Epithelial cell of esophagus (primary cell): ENCODE results near the gene TCIRG1.

ENCODE experiments used
- DNase-seq: peaks from one replicate; pipeline ENCODE4 v3.0.0; 2010; ENCODE audit warnings: low read depth
- H3K4me3 ChIP-seq: 2 replicates; pipeline ENCODE4 v1.5.1; 2011; ENCODE audit warnings: mild to moderate bottlenecking, low read length, control low read depth
- TF ChIP-seq, protein P1 (sequence below): IDR thresholded peaks from 2 replicates; pipeline ENCODE4 v1.5.1; 2011; ENCODE audit warnings: low read depth, mild to moderate bottlenecking, low read length, control low read depth, inconsistent platforms; ENCODE audit not compliant: insufficient read depth; ENCODE audit errors: missing control alignments

TCIRG1 gene

GRCh38 chr11:68048681-68049508 is 10.1 kb downstream of the TCIRG1 start:
- TF ChIP-seq, protein P1, sequence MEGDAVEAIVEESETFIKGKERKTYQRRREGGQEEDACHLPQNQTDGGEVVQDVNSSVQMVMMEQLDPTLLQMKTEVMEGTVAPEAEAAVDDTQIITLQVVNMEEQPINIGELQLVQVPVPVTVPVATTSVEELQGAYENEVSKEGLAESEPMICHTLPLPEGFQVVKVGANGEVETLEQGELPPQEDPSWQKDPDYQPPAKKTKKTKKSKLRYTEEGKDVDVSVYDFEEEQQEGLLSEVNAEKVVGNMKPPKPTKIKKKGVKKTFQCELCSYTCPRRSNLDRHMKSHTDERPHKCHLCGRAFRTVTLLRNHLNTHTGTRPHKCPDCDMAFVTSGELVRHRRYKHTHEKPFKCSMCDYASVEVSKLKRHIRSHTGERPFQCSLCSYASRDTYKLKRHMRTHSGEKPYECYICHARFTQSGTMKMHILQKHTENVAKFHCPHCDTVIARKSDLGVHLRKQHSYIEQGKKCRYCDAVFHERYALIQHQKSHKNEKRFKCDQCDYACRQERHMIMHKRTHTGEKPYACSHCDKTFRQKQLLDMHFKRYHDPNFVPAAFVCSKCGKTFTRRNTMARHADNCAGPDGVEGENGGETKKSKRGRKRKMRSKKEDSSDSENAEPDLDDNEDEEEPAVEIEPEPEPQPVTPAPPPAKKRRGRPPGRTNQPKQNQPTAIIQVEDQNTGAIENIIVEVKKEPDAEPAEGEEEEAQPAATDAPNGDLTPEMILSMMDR: no peak
- no peak overlapping the region for H3K4me3 ChIP-seq
- DNase-seq: no peak

DNA sequence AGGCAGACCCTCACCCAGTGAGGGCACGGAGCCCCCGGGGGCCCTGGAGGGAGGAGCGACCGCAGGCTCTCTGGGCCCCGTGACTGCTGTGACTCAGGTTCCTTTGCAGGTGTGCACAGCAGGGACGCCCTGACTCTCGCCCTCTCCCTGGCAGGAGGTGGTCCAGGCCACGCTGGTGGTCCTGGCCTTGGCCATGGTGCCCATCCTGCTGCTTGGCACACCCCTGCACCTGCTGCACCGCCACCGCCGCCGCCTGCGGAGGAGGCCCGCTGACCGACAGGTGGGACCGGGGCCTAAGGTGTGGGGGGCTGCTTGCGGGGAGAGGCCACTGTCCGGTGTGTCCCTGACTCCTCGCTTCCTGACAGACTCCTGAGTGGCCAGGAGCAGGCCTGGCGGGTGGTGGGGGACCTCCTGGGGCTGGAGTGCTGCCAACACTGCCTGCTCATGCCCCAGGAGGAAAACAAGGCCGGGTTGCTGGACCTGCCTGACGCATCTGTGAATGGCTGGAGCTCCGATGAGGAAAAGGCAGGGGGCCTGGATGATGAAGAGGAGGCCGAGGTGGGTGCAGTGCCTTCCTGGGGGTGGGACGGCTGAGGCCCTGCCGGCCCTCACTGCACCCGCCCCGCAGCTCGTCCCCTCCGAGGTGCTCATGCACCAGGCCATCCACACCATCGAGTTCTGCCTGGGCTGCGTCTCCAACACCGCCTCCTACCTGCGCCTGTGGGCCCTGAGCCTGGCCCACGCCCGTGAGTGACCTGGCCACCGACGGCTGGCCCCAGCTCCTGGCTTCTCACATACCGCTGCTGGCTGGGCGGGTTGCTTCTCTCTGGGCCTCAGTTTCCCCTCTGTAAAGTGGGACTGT is 10.9 kb downstream of the TCIRG1 start:
- TF ChIP-seq, protein P1: no peak
- no peak for DNase-seq
- no peak overlapping the region for H3K4me3 ChIP-seq

GRCh38 chr11:68050371-68050841 is 11.6 kb downstream of the TCIRG1 start:
- H3K4me3 ChIP-seq: no peak overlapping the region
- TF ChIP-seq, protein P1: no peak
- no peak for DNase-seq

GRCh38 chr11:68051191-68052136 is 12.6 kb downstream of the TCIRG1 start:
- H3K4me3 ChIP-seq: no peak overlapping the region

GRCh38 chr11:68052137-68052873 is 13.5 kb downstream of the TCIRG1 start:
- TF ChIP-seq, protein P1: no peak
- no peak overlapping the region for H3K4me3 ChIP-seq
- DNase-seq: no peak

More at GRCh38 chr11:68051191-68052136, 12.6 kb downstream of the TCIRG1 start:
- TF ChIP-seq, protein P1: no peak
- DNase-seq: no peak
